AML-193 (cell line): Measurements from ENCODE around the gene FAM210A.
"Not testable (repeated sequence)": the region's sequence is repeated elsewhere in the genome, so short reads cannot be mapped to it uniquely, and the experiment has no call there.

Experiments used
- DNase-seq, 2 experiments: peaks; one replicate each; lab custom pipeline; 2025; lab: John Stamatoyannopoulos, UW

Gene FAM210A

GRCh38 chr18:13726232-13726971, at the start of gene FAM210A, which contains the start of gene RNMT:
FAM210A (minus strand) TSS chr18:13726558; CDS start chr18:13682077, 44,481 bp downstream.
RNMT (plus strand) TSS chr18:13726673; CDS start chr18:13731518, 4,845 bp downstream.
- peak; percentile 86 to 89 for DNase-seq

GRCh38 chr18:13775058-13775457, 48.7 kb upstream of the FAM210A start:
- DNase-seq, result no peak

- no peak for DNase-seq
Observed at GRCh38 chr18:13762690-13763439, 36.5 kb upstream of the FAM210A start.

GRCh38 chr18:13760047-13760446, 33.7 kb upstream of the FAM210A start:
- no peak for DNase-seq

GRCh38 chr18:13758622-13759021, 32.3 kb upstream of the FAM210A start:
- DNase-seq, result no peak

GRCh38 chr18:13756671-13757070, 30.3 kb upstream of the FAM210A start:
- DNase-seq, result no peak

- no peak for DNase-seq
Observed at GRCh38 chr18:13756261-13756660, 29.9 kb upstream of the FAM210A start.

GRCh38 chr18:13751599-13751998, 25.2 kb upstream of the FAM210A start:
- not testable (repeated sequence) for DNase-seq

- no peak for DNase-seq
Observed at GRCh38 chr18:13746633-13747032, 20.3 kb upstream of the FAM210A start.

- no peak for DNase-seq
Observed at GRCh38 chr18:13745696-13746095, 19.3 kb upstream of the FAM210A start.

GRCh38 chr18:13735681-13736080, 9.3 kb upstream of the FAM210A start:
- DNase-seq, result no peak

- no peak for DNase-seq
Observed at GRCh38 chr18:13730481-13730880, 4.1 kb upstream of the FAM210A start.

GRCh38 chr18:13726972-13727331, 594 bp upstream of the FAM210A start:
- peak in 1 of 2 experiments; percentile 52 for DNase-seq

GRCh38 chr18:13725566-13726231, 659 bp downstream of the FAM210A start:
- no peak for DNase-seq

GRCh38 chr18:13720847-13721246, 5.5 kb downstream of the FAM210A start:
- no peak for DNase-seq

- DNase-seq, result no peak
Observed at GRCh38 chr18:13720123-13720522, 6.2 kb downstream of the FAM210A start.

- no peak for DNase-seq
Observed at GRCh38 chr18:13716916-13717315, 9.4 kb downstream of the FAM210A start.

GRCh38 chr18:13715330-13715729, 11.0 kb downstream of the FAM210A start:
- DNase-seq, result no peak

- no peak for DNase-seq
Observed at GRCh38 chr18:13713455-13714055, 12.8 kb downstream of the FAM210A start.

- DNase-seq, result no peak
Observed at GRCh38 chr18:13712400-13713131, 13.8 kb downstream of the FAM210A start.

GRCh38 chr18:13710414-13710831, 15.9 kb downstream of the FAM210A start:
- no peak for DNase-seq

- DNase-seq, result no peak
Observed at GRCh38 chr18:13703899-13704298, 22.5 kb downstream of the FAM210A start.
